OCI-LY1 (cell line): ENCODE data around the gene TRPM1.
A peak's percentile ranks its signal among the peaks of the same experiment; 100 is the strongest.

ENCODE experiments used
- H2AFZ ChIP-seq: fragments of 200-600 bp; sonication (generic), shearing (Covaris generic); 2 replicates; pipeline ENCODE4 v1.6.0; 2014; ENCODE audit warnings: antibody characterized with exemption, mild to moderate bottlenecking, low read length
- H3F3A ChIP-seq: fragments of 200-600 bp; sonication (generic), shearing (Covaris generic); 2 replicates; pipeline ENCODE4 v1.6.0; 2014; ENCODE audit warnings: mild to moderate bottlenecking, antibody characterized with exemption, low read length, moderate library complexity; ENCODE audit not compliant: insufficient read depth
- H3K27ac ChIP-seq: fragments of 200-600 bp; sonication (generic); 2 replicates; pipeline ENCODE4 v1.5.1; 2014; ENCODE audit warnings: low read length, mixed run types, mild to moderate bottlenecking, low read depth; ENCODE audit not compliant: poor library complexity, severe bottlenecking
- H3K27me3 ChIP-seq: fragments of 200-600 bp; sonication (generic); 2 replicates; pipeline ENCODE4 v1.6.0; 2014; ENCODE audit warnings: antibody characterized with exemption, mild to moderate bottlenecking, low read length, moderate library complexity; ENCODE audit not compliant: insufficient read depth
- H3K36me3 ChIP-seq: fragments of 200-600 bp; sonication (generic); 2 replicates; pipeline ENCODE4 v1.6.1; 2014; ENCODE audit warnings: mild to moderate bottlenecking, antibody characterized with exemption, low read length, moderate library complexity, mixed read lengths; ENCODE audit not compliant: insufficient read depth
- H3K4me1 ChIP-seq: fragments of 200-600 bp; sonication (generic); 2 replicates; pipeline ENCODE4 v1.5.1; 2014; ENCODE audit warnings: mild to moderate bottlenecking, low read length, moderate library complexity; ENCODE audit not compliant: insufficient read depth, severe bottlenecking
- H3K4me2 ChIP-seq: fragments of 200-600 bp; sonication (generic), shearing (Covaris generic); 2 replicates; pipeline ENCODE4 v1.6.1; 2014; ENCODE audit warnings: low read length
- H3K4me3 ChIP-seq: fragments of 200-600 bp; sonication (generic); 2 replicates; pipeline ENCODE4 v1.5.1; 2014; ENCODE audit warnings: low read length, low read depth, mild to moderate bottlenecking, mixed read lengths; ENCODE audit not compliant: poor library complexity, severe bottlenecking
- H3K79me2 ChIP-seq: fragments of 200-600 bp; shearing (Covaris generic); 2 replicates; pipeline ENCODE4 v1.6.1; 2016; ENCODE audit warnings: mixed run types, low read length, mixed read lengths; ENCODE audit not compliant: insufficient read depth
- H3K9ac ChIP-seq: fragments of 200-600 bp; sonication (generic), shearing (Covaris generic); 2 replicates; pipeline ENCODE4 v1.6.1; 2014; ENCODE audit warnings: mild to moderate bottlenecking, low read length, mixed read lengths
- H3K9me2 ChIP-seq: fragments of 200-600 bp; sonication (generic), shearing (Covaris generic); 2 replicates; pipeline ENCODE4 v1.6.1; 2014; ENCODE audit warnings: low read depth, mild to moderate bottlenecking, low read length, mixed read lengths
- H3K9me3 ChIP-seq: fragments of 200-600 bp; shearing (Covaris generic); 2 replicates; pipeline ENCODE4 v1.6.1; 2014; ENCODE audit warnings: low read length, mixed read lengths
- H4K20me1 ChIP-seq: fragments of 200-600 bp; sonication (generic), shearing (Covaris generic); 2 replicates; pipeline ENCODE4 v1.6.0; 2016; ENCODE audit warnings: mild to moderate bottlenecking, low read length; ENCODE audit not compliant: insufficient read depth
- CTCF ChIP-seq: fragments of 200-600 bp; sonication (generic), shearing (Covaris generic); IDR thresholded peaks from 2 replicates; pipeline ENCODE4 v1.5.1; 2017; ENCODE audit warnings: mild to moderate bottlenecking, antibody characterized with exemption, low read length, moderate library complexity, mixed read lengths
- EZH2 ChIP-seq: fragments of 200-600 bp; sonication (generic), shearing (Covaris generic); IDR thresholded peaks from 2 replicates; pipeline ENCODE4 v1.8.0; 2017; ENCODE audit warnings: borderline replicate concordance, mixed run types, mild to moderate bottlenecking, antibody characterized with exemption, low read length, moderate library complexity, mixed read lengths

The TRPM1 gene

GRCh38 chr15:30999729-31000128 is 101.8 kb downstream of the TRPM1 start:
- H3K4me1 ChIP-seq = peaks cover 11% of the 10 kb centered on the region
- H2AFZ ChIP-seq = no peak overlapping the region
- H3K27me3 ChIP-seq = no peaks in the 10 kb centered on the region
- no peak overlapping the region for H3K27ac ChIP-seq
- no peaks in the 10 kb centered on the region for H3K9me3 ChIP-seq
- H3K36me3 ChIP-seq = no peaks in the 10 kb centered on the region
- TF ChIP-seq CTCF (no peak), EZH2 (no peak)
- no peaks in the 10 kb centered on the region for H3K9me2 ChIP-seq
- H3K4me2 ChIP-seq = no peak overlapping the region
- no peak overlapping the region for H3K9ac ChIP-seq
- H3K4me3 ChIP-seq = no peak overlapping the region
- H3K79me2 ChIP-seq = no peaks in the 10 kb centered on the region
- H3F3A ChIP-seq = no peaks in the 10 kb centered on the region
- no peaks in the 10 kb centered on the region for H4K20me1 ChIP-seq

- Histone ChIP-seq H3F3A (no peaks in the 10 kb centered on the region), H3K79me2 (no peaks in the 10 kb centered on the region), H4K20me1 (no peaks in the 10 kb centered on the region), H3K9ac (no peak overlapping the region), H3K4me3 (no peak overlapping the region), H3K9me2 (no peaks in the 10 kb centered on the region), H3K27ac (no peak overlapping the region), H2AFZ (no peak overlapping the region), H3K4me1 (peaks cover 2% of the 10 kb centered on the region), H3K27me3 (no peaks in the 10 kb centered on the region), H3K4me2 (no peak overlapping the region), H3K36me3 (no peaks in the 10 kb centered on the region), H3K9me3 (no peaks in the 10 kb centered on the region)
- no peak for TF ChIP-seq EZH2
- no peak for TF ChIP-seq CTCF
Observed at GRCh38 chr15:30997270-30997669, 104.3 kb downstream of the TRPM1 start.

GRCh38 chr15:30992249-30992864 is 109.2 kb downstream of the TRPM1 start:
- peaks cover 30% of the 10 kb centered on the region for H3K4me1 ChIP-seq
- no peak overlapping the region for H3K27ac ChIP-seq
- TF ChIP-seq CTCF (no peak), EZH2 (no peak)
- H3F3A ChIP-seq = no peaks in the 10 kb centered on the region
- H3K4me3 ChIP-seq = peak overlapping the region; percentile 88
- no peaks in the 10 kb centered on the region for H4K20me1 ChIP-seq
- H2AFZ ChIP-seq = no peak overlapping the region
- H3K9ac ChIP-seq = peak overlapping the region; percentile 86
- H3K9me2 ChIP-seq = no peaks in the 10 kb centered on the region
- H3K27me3 ChIP-seq = no peaks in the 10 kb centered on the region
- no peaks in the 10 kb centered on the region for H3K36me3 ChIP-seq
- no peaks in the 10 kb centered on the region for H3K9me3 ChIP-seq
- H3K4me2 ChIP-seq = peak overlapping the region; percentile 70
- H3K79me2 ChIP-seq = peaks cover 14% of the 10 kb centered on the region; the same call in 1 of the 2 replicates
